IMR-90 (cell line): ENCODE results near the gene RASL10B.

Source experiments
- BHLHE40 ChIP-seq: fragments of 150-350 bp; IDR thresholded peaks from 2 replicates; pipeline ENCODE4 v1.6.1; 2016; ENCODE audit warnings: mild to moderate bottlenecking, low read depth, low read length
- CEBPB ChIP-seq: IDR thresholded peaks from 2 replicates; pipeline ENCODE4 v1.6.1; 2012; ENCODE audit warnings: low read depth, low read length, improper control_type of control experiment
- CHD1 ChIP-seq: IDR thresholded peaks from 2 replicates; pipeline ENCODE4 v1.6.1; 2012; ENCODE audit warnings: low read depth, low read length, improper control_type of control experiment
- CTCF ChIP-seq: conservative IDR thresholded peaks from 2 replicates; pipeline ENCODE4 v1.5.1; 2012; ENCODE audit warnings: mild to moderate bottlenecking, low read depth, low read length, improper control_type of control experiment
- MXI1 ChIP-seq: IDR thresholded peaks from 2 replicates; pipeline ENCODE4 v1.6.1; 2012; ENCODE audit warnings: low read depth, mild to moderate bottlenecking, low read length, moderate library complexity, borderline replicate concordance
- NFE2L2 ChIP-seq: fragments of 150-350 bp; IDR thresholded peaks from 2 replicates; pipeline ENCODE4 v1.6.1; 2016; ENCODE audit warnings: low read depth, mild to moderate bottlenecking, low read length
- POLR2A ChIP-seq: IDR thresholded peaks from 2 replicates; pipeline ENCODE4 v1.6.1; 2012; ENCODE audit warnings: mild to moderate bottlenecking, low read depth, low read length
- RAD21 ChIP-seq: IDR thresholded peaks from 2 replicates; pipeline ENCODE4 v1.6.1; 2012; ENCODE audit warnings: low read length, improper control_type of control experiment
- RFX5 ChIP-seq: IDR thresholded peaks from 2 replicates; pipeline ENCODE4 v1.8.0; 2012; ENCODE audit warnings: low read depth, mild to moderate bottlenecking, low read length, moderate library complexity
- USF2 ChIP-seq: fragments of 150-350 bp; IDR thresholded peaks from 2 replicates; pipeline ENCODE4 v1.6.1; 2017; ENCODE audit warnings: mild to moderate bottlenecking, antibody characterized with exemption, low read length, low read depth
- TF ChIP-seq, protein P1 (sequence below): fragments of 150-350 bp; IDR thresholded peaks from 2 replicates; pipeline ENCODE4 v1.6.1; 2016; ENCODE audit warnings: low read depth, mild to moderate bottlenecking, low read length, moderate library complexity, borderline replicate concordance

DNA sequence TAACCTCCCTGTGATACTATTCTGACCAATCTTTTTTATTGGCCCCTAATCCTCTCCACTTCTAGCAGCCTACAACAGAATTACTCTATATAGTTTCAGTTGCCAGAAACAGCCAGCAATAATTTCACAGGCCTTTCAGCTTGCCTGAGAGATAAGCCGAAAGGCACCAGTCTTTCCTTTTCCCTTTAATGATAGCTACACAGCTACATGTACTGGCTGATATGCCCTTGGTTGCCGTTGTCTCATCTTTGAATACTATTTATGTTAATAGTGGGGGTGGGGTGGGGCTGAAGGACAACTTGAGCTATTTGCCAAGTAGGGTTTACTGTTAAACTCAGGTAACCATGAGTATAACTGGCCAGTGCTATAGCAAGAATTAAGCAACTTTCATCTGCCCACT is 35.8 kb upstream of the RASL10B start:
- TF ChIP-seq CTCF (no peak), POLR2A (no peak), USF2 (no peak), CEBPB (no peak), BHLHE40 (no peak), NFE2L2 (no peak), RAD21 (no peak), MXI1 (no peak), RFX5 (no peak), CHD1 (no peak)
- TF ChIP-seq, protein P1, sequence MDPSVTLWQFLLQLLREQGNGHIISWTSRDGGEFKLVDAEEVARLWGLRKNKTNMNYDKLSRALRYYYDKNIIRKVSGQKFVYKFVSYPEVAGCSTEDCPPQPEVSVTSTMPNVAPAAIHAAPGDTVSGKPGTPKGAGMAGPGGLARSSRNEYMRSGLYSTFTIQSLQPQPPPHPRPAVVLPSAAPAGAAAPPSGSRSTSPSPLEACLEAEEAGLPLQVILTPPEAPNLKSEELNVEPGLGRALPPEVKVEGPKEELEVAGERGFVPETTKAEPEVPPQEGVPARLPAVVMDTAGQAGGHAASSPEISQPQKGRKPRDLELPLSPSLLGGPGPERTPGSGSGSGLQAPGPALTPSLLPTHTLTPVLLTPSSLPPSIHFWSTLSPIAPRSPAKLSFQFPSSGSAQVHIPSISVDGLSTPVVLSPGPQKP, result no peak
